Measurements from ENCODE around the gene RHOU. TPM values are rescaled to one million over a fixed set of nuclear protein-coding genes. Genes with fewer than 3 reads are reported as not detected.

The RHOU gene
- total and polyA plus RNA-seq, 2 of the 13 experiments (the other 11 are each of a cell fraction or from before 2014, with no cell fraction given) = 11.9 to 18.5 TPM

DNA sequence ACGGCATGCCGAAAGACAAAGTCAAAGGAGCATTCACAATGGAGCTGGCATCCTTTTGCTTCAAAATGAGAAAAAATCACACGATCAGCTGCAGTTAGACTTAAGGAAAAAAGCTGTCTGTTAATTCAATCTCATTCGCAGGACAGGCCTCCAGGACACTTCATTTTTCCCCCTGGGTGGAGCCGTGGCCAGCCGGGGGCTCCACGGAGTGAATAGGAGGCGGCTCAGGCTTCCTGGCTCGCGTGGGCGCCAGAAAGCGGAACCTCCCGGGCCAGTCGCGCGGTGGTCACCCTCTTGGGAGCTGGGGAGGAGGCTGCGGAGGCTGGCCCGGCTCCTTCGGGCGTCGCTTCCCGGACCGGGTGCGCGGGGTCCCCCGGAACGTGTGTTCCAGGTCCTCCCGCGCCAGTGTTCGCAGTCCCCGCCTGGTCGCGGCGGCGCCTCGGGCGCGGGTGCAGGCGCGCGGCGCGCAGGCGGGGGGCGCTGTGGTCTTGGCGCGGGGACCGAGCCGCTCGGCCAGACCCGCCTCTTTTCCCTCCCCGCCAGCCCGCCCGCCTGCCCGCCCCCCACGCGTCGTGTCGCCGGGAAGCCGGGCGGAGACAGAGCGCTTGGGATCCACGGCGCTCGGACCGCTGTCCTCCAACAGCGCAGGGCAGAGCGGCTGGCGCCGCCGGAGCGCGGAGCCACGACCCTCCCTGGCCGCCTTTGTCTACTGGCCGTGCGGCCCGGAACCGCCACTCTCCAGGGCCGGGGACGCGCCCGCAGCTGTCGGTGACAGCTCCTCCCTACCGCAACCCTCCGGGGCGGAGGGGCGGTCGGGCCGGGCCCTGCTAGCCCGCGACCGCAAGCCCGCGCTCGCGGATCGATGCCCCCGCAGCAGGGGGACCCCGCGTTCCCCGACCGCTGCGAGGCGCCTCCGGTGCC is at the start of gene RHOU (continued):
- TF ChIP-seq, protein P1, sequence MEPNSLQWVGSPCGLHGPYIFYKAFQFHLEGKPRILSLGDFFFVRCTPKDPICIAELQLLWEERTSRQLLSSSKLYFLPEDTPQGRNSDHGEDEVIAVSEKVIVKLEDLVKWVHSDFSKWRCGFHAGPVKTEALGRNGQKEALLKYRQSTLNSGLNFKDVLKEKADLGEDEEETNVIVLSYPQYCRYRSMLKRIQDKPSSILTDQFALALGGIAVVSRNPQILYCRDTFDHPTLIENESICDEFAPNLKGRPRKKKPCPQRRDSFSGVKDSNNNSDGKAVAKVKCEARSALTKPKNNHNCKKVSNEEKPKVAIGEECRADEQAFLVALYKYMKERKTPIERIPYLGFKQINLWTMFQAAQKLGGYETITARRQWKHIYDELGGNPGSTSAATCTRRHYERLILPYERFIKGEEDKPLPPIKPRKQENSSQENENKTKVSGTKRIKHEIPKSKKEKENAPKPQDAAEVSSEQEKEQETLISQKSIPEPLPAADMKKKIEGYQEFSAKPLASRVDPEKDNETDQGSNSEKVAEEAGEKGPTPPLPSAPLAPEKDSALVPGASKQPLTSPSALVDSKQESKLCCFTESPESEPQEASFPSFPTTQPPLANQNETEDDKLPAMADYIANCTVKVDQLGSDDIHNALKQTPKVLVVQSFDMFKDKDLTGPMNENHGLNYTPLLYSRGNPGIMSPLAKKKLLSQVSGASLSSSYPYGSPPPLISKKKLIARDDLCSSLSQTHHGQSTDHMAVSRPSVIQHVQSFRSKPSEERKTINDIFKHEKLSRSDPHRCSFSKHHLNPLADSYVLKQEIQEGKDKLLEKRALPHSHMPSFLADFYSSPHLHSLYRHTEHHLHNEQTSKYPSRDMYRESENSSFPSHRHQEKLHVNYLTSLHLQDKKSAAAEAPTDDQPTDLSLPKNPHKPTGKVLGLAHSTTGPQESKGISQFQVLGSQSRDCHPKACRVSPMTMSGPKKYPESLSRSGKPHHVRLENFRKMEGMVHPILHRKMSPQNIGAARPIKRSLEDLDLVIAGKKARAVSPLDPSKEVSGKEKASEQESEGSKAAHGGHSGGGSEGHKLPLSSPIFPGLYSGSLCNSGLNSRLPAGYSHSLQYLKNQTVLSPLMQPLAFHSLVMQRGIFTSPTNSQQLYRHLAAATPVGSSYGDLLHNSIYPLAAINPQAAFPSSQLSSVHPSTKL (CRISPR knock-in tag; IDR thresholded peaks at IDR 0.05) = peak; percentile 35; the same call in 1 of the 2 replicates
- no peak for TF ChIP-seq ZNF616 (CRISPR knock-in tag; IDR thresholded peaks at IDR 0.05; ENCODE audit: low read depth)
- TF ChIP-seq, protein P2, sequence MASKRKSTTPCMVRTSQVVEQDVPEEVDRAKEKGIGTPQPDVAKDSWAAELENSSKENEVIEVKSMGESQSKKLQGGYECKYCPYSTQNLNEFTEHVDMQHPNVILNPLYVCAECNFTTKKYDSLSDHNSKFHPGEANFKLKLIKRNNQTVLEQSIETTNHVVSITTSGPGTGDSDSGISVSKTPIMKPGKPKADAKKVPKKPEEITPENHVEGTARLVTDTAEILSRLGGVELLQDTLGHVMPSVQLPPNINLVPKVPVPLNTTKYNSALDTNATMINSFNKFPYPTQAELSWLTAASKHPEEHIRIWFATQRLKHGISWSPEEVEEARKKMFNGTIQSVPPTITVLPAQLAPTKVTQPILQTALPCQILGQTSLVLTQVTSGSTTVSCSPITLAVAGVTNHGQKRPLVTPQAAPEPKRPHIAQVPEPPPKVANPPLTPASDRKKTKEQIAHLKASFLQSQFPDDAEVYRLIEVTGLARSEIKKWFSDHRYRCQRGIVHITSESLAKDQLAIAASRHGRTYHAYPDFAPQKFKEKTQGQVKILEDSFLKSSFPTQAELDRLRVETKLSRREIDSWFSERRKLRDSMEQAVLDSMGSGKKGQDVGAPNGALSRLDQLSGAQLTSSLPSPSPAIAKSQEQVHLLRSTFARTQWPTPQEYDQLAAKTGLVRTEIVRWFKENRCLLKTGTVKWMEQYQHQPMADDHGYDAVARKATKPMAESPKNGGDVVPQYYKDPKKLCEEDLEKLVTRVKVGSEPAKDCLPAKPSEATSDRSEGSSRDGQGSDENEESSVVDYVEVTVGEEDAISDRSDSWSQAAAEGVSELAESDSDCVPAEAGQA (IDR thresholded peaks at IDR 0.05; ENCODE audit: low read depth) = no peak
- TF ChIP-seq, protein P2 (CRISPR knock-in tag; IDR thresholded peaks at IDR 0.05; ENCODE audit: borderline replicate concordance) = 0 out of 2 replicates have a peak, but pooled peaks have one; percentile 22
- no peak for TF ChIP-seq ZNF33B (CRISPR knock-in tag; IDR thresholded peaks at IDR 0.05)
- TF ChIP-seq HMG20B (CRISPR knock-in tag; conservative IDR thresholded peaks at IDR 0.05) = no peak
- no peak for TF ChIP-seq MIXL1 (CRISPR knock-in tag; IDR thresholded peaks at IDR 0.05)
- TF ChIP-seq, protein P3, sequence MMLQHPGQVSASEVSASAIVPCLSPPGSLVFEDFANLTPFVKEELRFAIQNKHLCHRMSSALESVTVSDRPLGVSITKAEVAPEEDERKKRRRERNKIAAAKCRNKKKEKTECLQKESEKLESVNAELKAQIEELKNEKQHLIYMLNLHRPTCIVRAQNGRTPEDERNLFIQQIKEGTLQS (CRISPR knock-in tag; IDR thresholded peaks at IDR 0.05) = no peak
- no peak for TF ChIP-seq SYNCRIP (IDR thresholded peaks at IDR 0.05; ENCODE audit: insufficient read depth, low read depth, low read length)
- peak; percentile 79 for TF ChIP-seq YY1 (IDR thresholded peaks at IDR 0.05; ENCODE audit: insufficient read depth, insufficient replicate concordance, low read depth, low read length)
- peak; percentile 57 for TF ChIP-seq ZMYM4 (CRISPR knock-in tag; IDR thresholded peaks at IDR 0.05)
- TF ChIP-seq SIX4 (CRISPR knock-in tag; IDR thresholded peaks at IDR 0.05) = no peak
- TF ChIP-seq CENPT (CRISPR knock-in tag; IDR thresholded peaks at IDR 0.05; ENCODE audit: low read depth) = no peak
- TF ChIP-seq RNF2 (conservative IDR thresholded peaks at IDR 0.05; ENCODE audit: low read depth) = no peak
- TF ChIP-seq ZFP62 (CRISPR knock-in tag; IDR thresholded peaks at IDR 0.05) = no peak
- TF ChIP-seq IKZF1 (IDR thresholded peaks at IDR 0.05) = no peak
- peak; percentile 61 for TF ChIP-seq SP4 (CRISPR knock-in tag; IDR thresholded peaks at IDR 0.05)
- TF ChIP-seq STAG1 (CRISPR knock-in tag; IDR thresholded peaks at IDR 0.05) = peak; percentile 82
- no peak for TF ChIP-seq ZFP90 (CRISPR knock-in tag; IDR thresholded peaks at IDR 0.05; ENCODE audit: borderline replicate concordance)
- TF ChIP-seq MAZ (IDR thresholded peaks at IDR 0.05; ENCODE audit: borderline replicate concordance, low read depth, low read length) = no peak
- peak; percentile 79 for TF ChIP-seq MAZ (CRISPR knock-in tag; IDR thresholded peaks at IDR 0.05; ENCODE audit: low read depth)

Data from HepG2 (cell line).